Natural killer cell treated with Interleukin-12 subunit alpha and Interleukin-12 subunit beta and Interleukin-15 and Interleukin-18, amount 100 ng/mL, for 72 hours (primary cell): ENCODE data around the gene FHAD1. TPM values are rescaled to one million over a fixed set of nuclear protein-coding genes. Genes with fewer than 3 reads are reported as not detected.

ENCODE experiments used
- ATAC-seq, 2 donors: fragments of 150-1000 bp; cut with Tn5 transposase in 1 of 2; sonication (Bioruptor Pico), chemical (Tn5 transposase) in 1 of 2; 2 replicates each; pipeline ENCODE4 v1.10.0; 2021
- DNase-seq: peaks from one replicate; pipeline ENCODE4 v3.0.0; 2022; ENCODE audit warnings: low spot score
- H3K27ac Mint-ChIP-seq, 2 donors: 1 replicate in 1 of 2; 2 replicates in 1 of 2; pipeline ENCODE4 v1.8.0; 2022; ENCODE audit warnings: mixed read lengths in 2 of 2, mild to moderate bottlenecking in 1 of 2, moderate library complexity in 1 of 2
- H3K27me3 Mint-ChIP-seq, 2 donors: 1 replicate in 1 of 2; 2 replicates in 1 of 2; pipeline ENCODE4 v1.8.0; 2022; ENCODE audit warnings: mixed read lengths in 2 of 2
- H3K36me3 Mint-ChIP-seq: one replicate; pipeline ENCODE4 v1.8.0; 2022; ENCODE audit warnings: mixed read lengths
- H3K4me1 Mint-ChIP-seq, 2 donors: 1 replicate in 1 of 2; 2 replicates in 1 of 2; pipeline ENCODE4 v1.8.0; 2022; ENCODE audit warnings: low read depth in 2 of 2, mixed read lengths in 2 of 2, mild to moderate bottlenecking in 1 of 2
- H3K4me3 Mint-ChIP-seq: one replicate; pipeline ENCODE4 v1.8.0; 2022; ENCODE audit warnings: mixed read lengths
- H3K9me3 Mint-ChIP-seq: 2 replicates; pipeline ENCODE4 v1.8.0; 2022; ENCODE audit warnings: mixed read lengths
- total RNA-seq, 2 donors: library from RNA; stranded (reverse); gene quantifications; one replicate each; pipeline ENCODE4 v1.2.3, GENCODE V29; 2022

Gene FHAD1
- total RNA-seq, 2 donors from 2014 or later: 0.42 TPM; not detected in 1

DNA sequence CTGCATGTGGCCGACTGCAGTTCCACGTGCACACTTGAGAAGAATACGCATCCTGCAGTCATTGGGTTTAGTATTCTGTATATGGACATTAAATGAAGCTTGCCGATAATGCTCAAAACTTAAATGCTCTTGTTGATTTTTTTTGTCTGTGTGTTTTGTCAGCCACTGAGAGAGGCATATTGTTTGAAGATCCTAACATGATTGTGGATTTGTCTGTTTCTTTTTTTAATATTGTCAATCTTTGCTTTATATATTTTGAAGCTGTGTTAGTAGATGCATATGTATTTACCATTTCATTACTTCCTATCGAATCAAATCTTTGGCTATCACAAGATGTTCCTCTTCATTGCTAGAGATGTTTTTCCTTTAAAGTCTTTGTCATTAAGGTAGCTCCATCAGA lies 73.2 kb downstream of the FHAD1 start:
- H3K4me3 Mint-ChIP-seq: no peak overlapping the region
- H3K9me3 Mint-ChIP-seq: no peaks in the 10 kb centered on the region
- no peak overlapping the region for H3K27ac Mint-ChIP-seq
- H3K4me1 Mint-ChIP-seq: peaks cover 11 to 14% of the 10 kb centered on the region in 2 donors
- peaks cover 0 to 3% of the 10 kb centered on the region in 2 donors for H3K27me3 Mint-ChIP-seq
- H3K36me3 Mint-ChIP-seq: peaks cover 10% of the 10 kb centered on the region
- DNase-seq (no peak), ATAC-seq (no peak)

DNA sequence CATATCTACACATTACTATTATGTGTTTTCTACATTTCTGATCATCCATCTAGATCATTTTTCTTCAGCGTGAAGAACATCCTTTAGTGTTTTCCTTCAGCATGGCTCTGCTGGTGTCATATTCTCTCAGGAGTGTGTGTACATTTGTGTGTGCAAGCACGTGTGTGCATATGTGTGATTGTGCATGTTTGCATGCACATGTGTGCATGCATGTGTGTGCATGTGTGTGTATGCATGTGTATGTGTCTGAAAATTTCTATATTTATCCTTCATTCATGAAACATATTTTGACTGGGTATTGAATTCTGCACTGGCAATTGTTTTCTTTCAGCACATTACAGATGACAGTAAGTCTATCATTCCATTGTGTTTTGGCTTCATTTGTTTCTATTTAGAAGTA lies 74.6 kb downstream of the FHAD1 start:
- Mint-ChIP-seq H3K27ac (no peak overlapping the region), H3K9me3 (no peaks in the 10 kb centered on the region), H3K27me3 (peaks cover 0 to 3% of the 10 kb centered on the region in 2 donors), H3K4me3 (no peak overlapping the region), H3K36me3 (peaks cover 10% of the 10 kb centered on the region), H3K4me1 (peaks cover 17 to 19% of the 10 kb centered on the region in 2 donors)
- ATAC-seq (no peak), DNase-seq (no peak)

DNA sequence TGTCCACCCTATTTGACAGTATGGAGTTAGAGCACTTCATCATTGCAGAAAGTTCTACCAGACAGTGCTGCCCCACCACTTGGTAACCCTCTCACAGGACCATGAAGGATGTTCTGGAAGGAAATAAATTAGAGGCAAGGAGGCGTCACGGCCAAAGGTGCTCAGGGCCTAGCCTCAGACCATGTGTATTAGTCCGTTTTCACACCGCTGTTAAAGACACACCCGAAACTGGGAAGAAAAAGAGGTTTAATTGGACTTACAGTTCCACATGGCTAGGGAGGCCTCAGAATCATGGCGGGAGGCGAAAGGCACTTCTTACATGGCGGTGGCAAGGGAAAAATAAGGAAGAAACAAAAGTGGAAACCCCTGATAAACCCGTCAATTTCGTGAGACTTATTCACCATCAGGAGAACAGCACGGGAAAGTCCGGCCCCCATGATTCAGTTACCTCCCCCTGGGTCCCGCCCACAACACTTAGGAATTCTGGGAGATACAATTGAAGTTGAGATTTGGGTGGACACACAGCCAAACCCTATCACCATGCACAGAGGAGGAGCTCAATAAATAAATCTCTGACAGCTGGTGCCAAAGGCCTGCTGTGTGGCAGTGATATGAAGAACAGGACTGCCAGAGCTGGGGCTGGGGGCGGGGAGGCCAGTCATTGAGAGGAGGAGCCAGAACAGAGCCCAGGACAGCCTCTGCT lies 75.8 kb downstream of the FHAD1 start:
- ATAC-seq: peak in 1 of 2 donors; percentile 20
- Mint-ChIP-seq H3K9me3 (no peaks in the 10 kb centered on the region), H3K36me3 (peaks cover 10% of the 10 kb centered on the region), H3K4me1 (peaks cover 17 to 19% of the 10 kb centered on the region in 2 donors), H3K4me3 (no peak overlapping the region), H3K27me3 (no peaks in the 10 kb centered on the region), H3K27ac (no peak overlapping the region)
- no peak for DNase-seq

DNA sequence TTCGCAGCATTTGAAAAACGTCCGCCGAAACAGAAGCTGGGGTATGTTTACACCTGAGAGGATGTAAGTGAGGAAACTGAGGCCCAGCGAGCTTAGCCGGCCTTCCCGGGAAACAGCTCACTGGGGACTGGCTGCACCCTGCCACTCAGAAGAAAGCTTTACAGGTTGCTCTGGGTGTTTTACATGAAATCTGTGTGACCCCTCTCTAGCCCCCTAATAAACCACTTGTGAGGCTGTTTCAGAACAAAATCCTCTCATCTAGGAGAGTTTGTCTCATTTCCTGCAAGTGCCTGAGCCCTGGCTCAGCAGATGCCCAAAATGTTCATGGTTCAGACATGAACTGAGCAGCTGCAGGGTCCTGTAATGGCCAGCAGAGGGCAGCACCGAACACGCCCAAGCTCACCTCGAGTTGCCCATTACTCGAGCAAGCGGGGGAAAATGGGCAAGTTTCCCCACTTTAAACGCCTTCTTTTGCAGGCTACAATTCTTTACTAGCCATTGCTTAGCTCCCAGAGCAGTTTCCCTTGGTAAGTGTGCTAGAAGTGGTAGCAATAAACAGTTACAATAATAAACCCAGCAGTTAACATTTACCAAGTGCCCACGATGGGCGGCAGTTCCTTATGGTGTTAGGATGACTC lies 76.4 kb downstream of the FHAD1 start:
- Mint-ChIP-seq H3K4me1 (peaks cover 17 to 19% of the 10 kb centered on the region in 2 donors), H3K36me3 (peaks cover 10% of the 10 kb centered on the region), H3K27ac (no peak overlapping the region), H3K27me3 (no peaks in the 10 kb centered on the region), H3K9me3 (no peaks in the 10 kb centered on the region), H3K4me3 (peak overlapping the region; percentile 24)
- DNase-seq (peak; percentile 80), ATAC-seq (peak; percentile 89 to 91)

DNA sequence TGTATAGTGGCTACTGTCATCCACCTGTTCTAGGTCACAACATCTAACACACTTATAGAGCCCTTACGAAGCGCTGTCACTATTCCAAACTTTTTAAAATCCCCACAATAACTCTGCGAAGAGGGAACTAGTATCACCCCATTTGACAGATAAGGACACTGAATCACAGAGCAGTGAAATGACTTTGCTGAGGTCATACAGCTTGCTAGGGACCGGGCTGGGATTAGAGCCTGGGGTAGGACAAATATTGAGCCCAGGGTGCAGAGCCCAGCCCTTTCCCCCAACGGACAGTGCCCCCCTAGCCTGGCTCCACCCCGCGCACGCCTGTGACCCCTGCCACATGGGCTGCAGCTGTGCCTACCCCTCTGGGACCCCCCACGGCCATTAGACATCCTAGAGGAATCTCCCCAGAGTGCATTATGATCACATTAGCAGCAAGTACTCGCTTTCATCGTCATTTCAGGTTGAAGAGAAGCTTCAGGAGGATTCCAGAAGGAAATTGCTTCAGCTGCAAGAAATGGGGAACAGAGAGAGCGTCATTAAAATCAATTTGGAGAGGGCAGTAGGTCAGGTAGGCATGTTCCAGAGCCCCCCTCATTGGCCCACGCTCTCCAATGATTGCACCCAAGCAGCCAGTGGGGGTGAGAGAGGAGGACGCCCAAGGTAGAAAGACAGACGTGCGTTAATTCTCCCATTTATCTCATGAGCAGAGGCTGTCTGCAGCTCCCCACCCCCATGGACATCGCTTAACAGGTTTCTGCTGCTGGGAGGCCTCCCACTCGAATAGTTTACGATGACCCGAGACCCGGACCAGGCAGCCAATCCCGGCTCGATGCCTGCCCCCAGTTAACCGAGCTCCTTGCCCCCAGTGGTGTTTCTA lies 77.2 kb downstream of the FHAD1 start:
- Mint-ChIP-seq H3K27me3 (no peaks in the 10 kb centered on the region), H3K27ac (no peak overlapping the region), H3K9me3 (no peaks in the 10 kb centered on the region), H3K4me1 (peaks cover 17 to 19% of the 10 kb centered on the region in 2 donors), H3K4me3 (peak overlapping the region; percentile 24), H3K36me3 (peaks cover 10% of the 10 kb centered on the region)
- DNase-seq: no peak
- no peak for ATAC-seq

DNA sequence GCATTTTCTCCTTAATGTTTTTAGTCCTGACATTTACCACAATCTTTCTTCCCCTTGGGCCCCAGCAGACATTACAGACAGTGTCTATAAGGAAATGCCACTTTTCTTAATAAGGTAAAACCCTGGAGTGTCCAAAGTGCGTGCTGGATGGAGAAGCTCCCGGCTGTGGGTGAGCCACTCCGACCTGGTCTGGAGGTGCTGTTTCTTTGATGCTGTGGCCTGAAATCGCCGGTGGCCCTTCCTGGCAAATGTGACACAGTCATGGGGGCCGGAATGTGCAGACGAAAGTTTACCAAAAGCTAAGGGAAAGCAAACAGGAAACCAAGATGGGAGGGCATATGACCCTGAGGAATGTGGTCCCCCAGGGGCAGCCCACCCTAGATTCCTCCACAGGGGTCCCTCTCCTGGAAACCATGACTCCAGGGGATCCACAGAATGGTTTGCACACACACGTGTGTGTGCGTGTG lies 77.9 kb downstream of the FHAD1 start:
- H3K27me3 Mint-ChIP-seq: no peaks in the 10 kb centered on the region
- H3K36me3 Mint-ChIP-seq: peaks cover 10% of the 10 kb centered on the region
- H3K27ac Mint-ChIP-seq: peak overlapping the region in 1 of 2 donors; percentile 40
- ATAC-seq: no peak
- no peak for DNase-seq
- no peak overlapping the region for H3K4me3 Mint-ChIP-seq
- H3K4me1 Mint-ChIP-seq: peaks cover 17 to 19% of the 10 kb centered on the region in 2 donors
- H3K9me3 Mint-ChIP-seq: no peaks in the 10 kb centered on the region

DNA sequence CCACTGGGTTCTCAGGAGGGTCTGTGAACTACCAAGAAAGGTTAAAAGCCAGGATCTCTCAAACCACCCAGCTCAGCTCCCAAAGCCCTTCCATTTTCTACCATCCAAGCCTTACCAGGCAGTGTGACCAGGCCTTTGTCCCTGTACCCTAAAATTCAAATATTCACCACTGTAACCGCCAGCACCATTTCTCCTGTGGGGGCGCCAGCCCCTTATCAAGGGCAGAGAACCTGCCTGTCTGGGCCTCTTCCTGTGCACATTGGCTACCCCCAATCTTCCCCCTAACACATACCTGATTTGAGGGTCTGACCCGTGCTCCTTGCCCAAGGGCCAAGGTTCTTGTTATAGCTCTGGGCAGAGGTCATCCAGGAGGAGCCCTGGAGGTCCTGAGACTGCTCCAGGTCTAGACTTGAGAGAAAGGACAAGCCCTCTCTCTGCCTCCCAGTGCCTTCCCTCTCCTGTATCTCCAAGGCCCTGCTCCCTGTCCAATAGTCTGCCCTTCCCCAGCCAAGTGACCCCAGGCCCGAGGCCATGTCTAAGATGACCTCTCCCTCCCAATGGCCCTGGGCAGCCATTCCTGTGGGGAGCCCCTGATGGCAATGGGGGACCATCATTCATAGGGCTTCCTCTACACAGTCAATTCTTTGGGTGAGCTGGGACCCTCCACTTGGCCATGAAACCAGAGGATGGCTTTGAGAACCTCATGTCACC lies 78.5 kb downstream of the FHAD1 start:
- no peak for ATAC-seq
- no peaks in the 10 kb centered on the region for H3K9me3 Mint-ChIP-seq

DNA sequence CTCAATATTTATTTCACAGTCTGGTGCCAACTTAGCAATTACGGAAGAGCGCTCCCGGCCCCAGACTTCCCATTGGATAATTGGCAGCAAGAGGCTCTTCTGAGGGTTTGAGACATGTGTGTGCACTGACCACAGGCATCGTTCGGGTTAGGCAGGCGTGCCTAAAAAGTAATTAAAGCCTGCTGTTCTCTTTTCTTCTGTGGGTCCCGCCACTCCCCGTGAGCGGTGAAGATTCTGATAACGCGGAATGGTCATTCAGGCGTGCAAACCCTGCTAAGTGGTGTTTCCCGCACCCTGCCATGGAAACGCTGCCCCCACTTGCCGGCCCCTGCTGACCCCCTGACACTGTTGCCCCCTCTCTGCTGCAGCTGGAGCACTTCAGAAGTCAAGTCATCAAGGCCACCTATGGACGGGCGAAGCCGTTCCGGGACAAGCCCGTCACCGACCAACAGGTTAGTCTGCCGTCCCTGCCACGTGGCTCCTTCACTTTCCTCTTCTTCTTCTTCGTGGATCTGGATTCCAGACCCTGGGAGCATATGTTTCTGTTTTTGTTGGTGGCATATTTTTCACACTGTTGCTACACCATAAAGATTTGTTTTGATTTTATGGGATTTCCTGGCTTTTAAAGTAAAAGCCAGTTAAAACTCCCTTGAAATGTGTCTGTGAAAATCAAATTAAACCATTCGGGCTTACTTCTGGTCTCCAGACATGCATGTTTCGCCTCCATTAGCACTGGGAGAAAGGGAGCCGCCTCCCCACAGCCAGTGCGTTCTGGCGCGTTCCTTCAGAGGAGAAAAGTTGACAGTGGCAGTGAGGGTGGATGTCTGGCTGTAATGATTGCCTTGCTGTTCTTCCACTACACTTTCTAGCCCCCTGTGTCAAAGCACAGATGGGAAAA lies 79.9 kb downstream of the FHAD1 start:
- Mint-ChIP-seq H3K4me1 (peaks cover 17 to 27% of the 10 kb centered on the region in 2 donors), H3K9me3 (no peaks in the 10 kb centered on the region), H3K27me3 (no peaks in the 10 kb centered on the region), H3K4me3 (no peak overlapping the region), H3K27ac (peak overlapping the region in 1 of 2 donors; percentile 15), H3K36me3 (no peaks in the 10 kb centered on the region)
- DNase-seq: no peak
- ATAC-seq: no peak

More for the DNA sequence above, 78.5 kb downstream of the FHAD1 start:
- Mint-ChIP-seq H3K36me3 (peaks cover 5% of the 10 kb centered on the region), H3K27me3 (no peaks in the 10 kb centered on the region), H3K4me3 (no peak overlapping the region), H3K27ac (peak overlapping the region in 1 of 2 donors; percentile 40), H3K4me1 (peaks cover 17 to 23% of the 10 kb centered on the region in 2 donors)
- DNase-seq: no peak

DNA sequence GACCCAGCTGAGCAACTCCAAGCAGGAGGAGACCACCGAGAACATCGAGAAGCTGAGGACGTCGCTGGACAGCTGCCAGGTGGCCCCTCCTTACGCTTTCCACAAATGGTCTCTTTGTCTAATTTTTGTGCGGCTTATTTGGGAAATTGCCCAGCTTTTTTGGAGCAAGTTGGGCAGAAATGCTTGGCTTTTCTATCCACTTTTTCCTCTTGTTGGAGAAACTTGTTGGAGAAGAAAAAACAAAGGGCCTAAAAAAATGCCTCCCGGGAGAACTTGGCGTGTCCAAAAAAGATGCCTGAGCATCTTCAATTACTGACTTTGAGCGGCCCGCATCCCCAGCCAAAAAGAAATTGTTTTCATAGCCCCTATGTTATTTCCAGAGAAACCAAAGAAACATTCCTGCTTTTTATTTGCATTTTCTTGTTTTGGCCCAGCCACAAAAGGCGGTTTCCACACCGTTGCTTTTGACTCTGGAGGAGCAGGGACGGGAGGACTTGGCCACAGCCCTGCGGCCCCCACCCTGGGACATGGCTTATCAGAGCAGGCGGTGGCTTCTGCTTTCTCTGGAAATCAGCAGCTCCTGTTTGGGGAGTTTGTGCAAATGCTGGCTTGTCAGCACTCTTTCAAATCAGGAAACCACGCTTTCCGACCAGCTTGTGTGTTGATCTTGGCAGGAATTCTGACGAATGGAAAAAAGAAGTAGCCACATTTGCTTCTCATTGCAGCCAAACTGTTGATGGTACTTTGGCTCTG lies 81.5 kb downstream of the FHAD1 start:
- H3K36me3 Mint-ChIP-seq: no peaks in the 10 kb centered on the region
- no peak for ATAC-seq
- no peak for DNase-seq
- no peaks in the 10 kb centered on the region for H3K27me3 Mint-ChIP-seq
- H3K4me1 Mint-ChIP-seq: peaks cover 13 to 19% of the 10 kb centered on the region in 2 donors
- H3K9me3 Mint-ChIP-seq: no peaks in the 10 kb centered on the region
- no peak overlapping the region for H3K27ac Mint-ChIP-seq
- H3K4me3 Mint-ChIP-seq: no peak overlapping the region

DNA sequence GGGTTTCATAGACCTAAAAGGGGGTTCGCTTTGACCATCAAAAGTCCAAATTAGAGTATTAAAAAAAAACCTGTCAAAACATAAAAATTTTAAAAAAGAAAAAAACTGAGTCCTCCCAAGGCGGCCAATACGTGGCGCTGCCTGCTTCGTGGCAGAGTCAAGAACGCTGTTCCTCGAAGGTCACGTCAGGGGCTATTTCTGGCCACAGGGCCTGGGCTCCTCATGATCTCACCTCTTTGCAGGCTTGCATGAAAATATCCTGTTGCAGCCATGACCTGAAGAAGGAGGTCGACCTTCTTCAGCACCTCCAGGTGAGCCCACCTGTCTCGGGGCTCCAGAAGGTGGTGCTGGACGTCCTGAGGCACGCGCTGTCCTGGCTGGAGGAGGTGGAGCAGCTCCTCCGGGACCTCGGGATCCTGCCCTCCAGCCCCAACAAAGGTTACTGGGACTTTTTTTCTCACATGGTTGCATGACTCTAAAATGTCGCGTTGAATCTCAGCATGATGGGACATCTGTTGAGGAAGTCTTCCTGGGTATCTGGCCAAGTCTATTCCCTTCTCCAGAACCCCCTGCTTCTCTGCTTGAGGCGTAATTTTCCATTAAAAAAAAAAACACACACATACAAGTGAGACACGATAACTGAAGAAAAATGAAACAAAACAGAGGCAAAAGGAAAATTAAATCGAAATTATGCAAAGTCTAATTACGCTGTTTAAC lies 82.2 kb downstream of the FHAD1 start:
- Mint-ChIP-seq H3K27me3 (no peaks in the 10 kb centered on the region), H3K9me3 (no peaks in the 10 kb centered on the region), H3K36me3 (no peaks in the 10 kb centered on the region), H3K4me3 (no peak overlapping the region), H3K4me1 (peaks cover 8 to 13% of the 10 kb centered on the region in 2 donors), H3K27ac (no peak overlapping the region)
- DNase-seq: no peak
- no peak for ATAC-seq

DNA sequence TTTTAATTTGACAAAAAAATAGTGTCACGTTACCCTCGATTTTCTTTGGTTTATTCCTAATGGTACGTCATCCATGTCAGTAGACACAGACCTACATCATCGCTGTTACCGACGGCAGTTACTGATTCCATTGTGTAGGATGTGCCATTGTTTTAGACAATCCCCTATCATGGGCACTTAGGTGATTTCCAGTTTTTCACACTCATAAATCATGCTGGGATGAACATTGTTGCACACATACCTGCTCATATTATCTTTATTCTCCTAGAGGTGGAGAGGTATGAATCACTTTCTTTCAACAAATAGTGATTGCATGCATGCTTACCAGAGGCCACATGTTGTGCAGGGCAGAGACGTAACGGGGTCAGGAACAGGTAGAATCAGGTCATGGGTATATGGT lies 83.0 kb downstream of the FHAD1 start:
- Mint-ChIP-seq H3K27ac (no peak overlapping the region), H3K4me3 (no peak overlapping the region), H3K36me3 (no peaks in the 10 kb centered on the region), H3K4me1 (peaks cover 5 to 13% of the 10 kb centered on the region in 2 donors), H3K9me3 (no peaks in the 10 kb centered on the region), H3K27me3 (no peaks in the 10 kb centered on the region)
- DNase-seq (no peak), ATAC-seq (no peak)
